Jurkat, Clone E6-1 (cell line): ENCODE results near the gene SCFD2.

Source experiments
- DNase-seq: peaks from one replicate; pipeline ENCODE4 v3.0.0-alpha.2; 2011; ENCODE audit warnings: low read depth, low spot score
- H3K4me3 ChIP-seq: 2 replicates; pipeline ENCODE4 v1.5.1; 2011; ENCODE audit warnings: mild to moderate bottlenecking, low read length, control low read depth, moderate library complexity

Gene SCFD2

GRCh38 chr4:52932591-52933470 is 433.0 kb downstream of the SCFD2 start:
- peak; percentile 16 for DNase-seq
- H3K4me3 ChIP-seq = no peak overlapping the region

GRCh38 chr4:52931243-52931642 is 434.6 kb downstream of the SCFD2 start:
- H3K4me3 ChIP-seq = no peak overlapping the region
- DNase-seq = no peak

- H3K4me3 ChIP-seq = no peak overlapping the region
- DNase-seq = no peak
These were observed 439.5 kb downstream of the SCFD2 start for GRCh38 chr4:52926196-52926974.

GRCh38 chr4:52925531-52925968 is 440.3 kb downstream of the SCFD2 start:
- no peak overlapping the region for H3K4me3 ChIP-seq
- DNase-seq = no peak

GRCh38 chr4:52919461-52919860 is 446.4 kb downstream of the SCFD2 start:
- no peak overlapping the region for H3K4me3 ChIP-seq
- no peak for DNase-seq

- no peak overlapping the region for H3K4me3 ChIP-seq
- DNase-seq = no peak
These were observed 448.0 kb downstream of the SCFD2 start for GRCh38 chr4:52917817-52918216.

GRCh38 chr4:52915730-52916300 is 450.0 kb downstream of the SCFD2 start:
- no peak for DNase-seq
- no peak overlapping the region for H3K4me3 ChIP-seq

GRCh38 chr4:52915191-52915590 is 450.7 kb downstream of the SCFD2 start:
- H3K4me3 ChIP-seq = no peak overlapping the region
- no peak for DNase-seq

- no peak for DNase-seq
- H3K4me3 ChIP-seq = no peak overlapping the region
These were observed 451.7 kb downstream of the SCFD2 start for GRCh38 chr4:52914051-52914605.

- no peak overlapping the region for H3K4me3 ChIP-seq
- no peak for DNase-seq
These were observed 453.3 kb downstream of the SCFD2 start for GRCh38 chr4:52912608-52913007.

- DNase-seq = peak; percentile 74
These were observed 454.1 kb downstream of the SCFD2 start for GRCh38 chr4:52911684-52912294.

GRCh38 chr4:52910115-52910514 is 455.7 kb downstream of the SCFD2 start:
- H3K4me3 ChIP-seq = no peak overlapping the region

More at GRCh38 chr4:52911684-52912294, 454.1 kb downstream of the SCFD2 start:
- H3K4me3 ChIP-seq = no peak overlapping the region

GRCh38 chr4:52907510-52907909 is 458.4 kb downstream of the SCFD2 start:
- H3K4me3 ChIP-seq = no peak overlapping the region

More at GRCh38 chr4:52910115-52910514, 455.7 kb downstream of the SCFD2 start:
- no peak for DNase-seq

GRCh38 chr4:52904421-52904820 is 461.4 kb downstream of the SCFD2 start:
- DNase-seq = no peak
- no peak overlapping the region for H3K4me3 ChIP-seq

More at GRCh38 chr4:52907510-52907909, 458.4 kb downstream of the SCFD2 start:
- no peak for DNase-seq

- no peak for DNase-seq
These were observed 462.6 kb downstream of the SCFD2 start for GRCh38 chr4:52903273-52903672.

GRCh38 chr4:52894443-52894842 is 471.4 kb downstream of the SCFD2 start:
- no peak overlapping the region for H3K4me3 ChIP-seq
- peak; percentile 86 for DNase-seq

More at GRCh38 chr4:52903273-52903672, 462.6 kb downstream of the SCFD2 start:
- no peak overlapping the region for H3K4me3 ChIP-seq

GRCh38 chr4:52892880-52893279 is 473.0 kb downstream of the SCFD2 start:
- DNase-seq = no peak
- no peak overlapping the region for H3K4me3 ChIP-seq

GRCh38 chr4:52891743-52892142 is 474.1 kb downstream of the SCFD2 start:
- no peak for DNase-seq
- H3K4me3 ChIP-seq = no peak overlapping the region

GRCh38 chr4:52890521-52890791 is 475.4 kb downstream of the SCFD2 start:
- H3K4me3 ChIP-seq = no peak overlapping the region
- no peak for DNase-seq
